NOMO-1 treated with DMSO at 0.1 percent for 48 hours (cell line): ENCODE data around the gene DSCAML1.

ENCODE experiments used
- DNase-seq: peaks from one replicate; lab custom pipeline; 2025; ENCODE audit not compliant: unreplicated experiment; lab: John Stamatoyannopoulos, UW

The DSCAML1 gene

DNA sequence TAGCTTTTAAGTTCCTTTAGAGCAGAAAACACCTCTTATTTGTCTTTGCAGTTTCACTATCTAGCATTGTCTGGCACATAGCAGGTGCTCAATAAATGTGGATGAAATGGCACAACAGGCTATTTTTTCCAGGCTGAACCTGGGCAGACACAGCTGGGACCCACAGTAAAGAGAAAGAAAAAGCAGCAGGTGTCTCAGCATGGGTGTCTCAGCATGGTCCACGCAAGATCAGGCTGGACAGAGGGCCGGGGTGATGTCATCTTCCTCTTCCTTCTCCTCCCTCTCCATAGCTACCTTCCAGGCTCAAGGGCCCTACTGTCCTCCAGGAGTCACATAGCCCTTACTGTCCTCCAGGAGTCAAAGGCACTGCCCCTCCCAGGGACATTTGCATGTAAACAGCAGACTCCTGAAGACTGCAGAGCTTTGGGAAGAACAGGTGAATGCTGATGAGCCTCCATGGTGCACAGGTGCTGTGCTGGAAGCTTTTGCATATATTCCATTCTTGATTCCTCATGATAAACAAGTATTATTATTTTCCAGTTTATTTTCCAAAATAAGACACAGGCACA is 65.2 kb downstream of the DSCAML1 start:
- DNase-seq = no peak

DNA sequence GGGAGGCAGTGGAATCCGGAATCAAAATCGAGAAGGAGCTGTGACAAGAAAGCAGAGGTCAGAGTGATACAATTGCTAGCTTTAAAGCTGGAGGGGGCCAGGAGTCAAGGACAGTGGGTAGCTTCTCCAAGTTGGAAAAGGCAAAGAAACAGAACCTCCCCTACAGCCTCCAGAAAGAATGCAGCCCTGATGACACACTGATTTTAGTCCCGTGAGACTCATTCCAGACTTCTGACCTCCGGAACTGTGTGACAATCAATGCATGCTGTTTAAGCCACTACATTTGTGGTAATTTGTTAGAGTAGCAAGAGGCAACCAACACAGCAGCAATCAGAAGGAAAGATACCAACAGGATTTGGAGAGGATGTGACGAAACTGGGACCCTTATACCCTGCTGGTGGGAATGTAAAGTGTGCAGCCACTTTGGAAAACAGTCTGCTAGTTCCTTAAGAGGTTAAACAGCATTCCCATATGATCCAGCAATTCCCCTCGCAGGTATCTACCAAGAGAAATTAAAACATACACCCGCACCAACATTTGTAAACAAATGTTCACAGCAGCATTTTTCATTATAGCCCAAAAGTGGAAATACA is 66.7 kb downstream of the DSCAML1 start:
- no peak for DNase-seq

DNA sequence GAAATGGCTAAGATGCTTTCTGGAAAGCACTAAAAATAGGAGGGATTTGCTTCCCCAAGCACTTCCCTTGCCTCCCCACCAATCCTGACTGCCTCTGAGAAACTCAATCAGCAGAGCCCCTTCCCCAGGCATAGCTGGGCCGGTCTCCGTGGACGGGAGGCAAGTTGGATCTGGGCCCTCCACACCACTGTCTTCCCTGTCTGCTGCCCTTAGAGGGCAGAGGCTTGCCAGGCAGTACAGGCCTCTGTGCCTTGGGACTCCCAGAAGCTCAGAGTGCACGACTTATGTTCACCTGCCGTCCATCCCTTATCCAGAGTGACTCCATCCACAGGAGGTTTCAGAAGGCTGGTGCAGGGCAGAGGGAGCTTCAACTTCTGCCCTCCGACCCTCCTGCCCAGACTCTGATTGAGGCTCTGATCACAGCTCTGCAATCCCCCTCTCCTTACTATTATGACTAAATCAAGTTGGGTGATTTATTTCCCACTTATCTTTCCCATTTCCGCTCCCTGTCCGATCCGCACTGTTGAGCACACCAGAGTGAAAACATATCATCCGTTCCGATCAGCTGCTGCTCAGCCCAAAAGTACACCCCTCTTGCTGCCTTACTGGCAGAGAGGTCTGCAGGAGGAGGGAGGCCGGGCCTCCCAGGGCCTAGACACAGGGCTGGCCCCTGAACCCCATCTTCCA is 71.8 kb downstream of the DSCAML1 start:
- no peak for DNase-seq

DNA sequence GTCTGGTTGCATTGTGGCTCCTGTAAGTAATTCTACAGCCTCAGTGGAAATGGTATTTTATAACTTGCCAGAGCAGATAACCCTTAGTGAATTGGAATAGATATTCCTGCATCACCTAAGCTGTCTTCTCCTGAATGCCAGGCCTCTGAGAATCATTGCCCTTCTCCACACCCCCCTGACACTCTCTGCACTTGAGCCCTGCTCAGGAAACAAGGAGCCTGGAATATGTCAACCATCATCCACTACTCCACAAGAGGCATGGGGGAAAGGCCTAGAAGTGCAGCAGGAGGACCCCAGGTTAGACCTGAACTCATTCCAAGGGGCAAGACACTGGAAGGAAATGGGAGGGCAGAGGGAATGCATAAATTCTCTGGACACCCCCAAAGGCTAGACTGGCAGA is 72.4 kb downstream of the DSCAML1 start:
- DNase-seq = no peak

DNA sequence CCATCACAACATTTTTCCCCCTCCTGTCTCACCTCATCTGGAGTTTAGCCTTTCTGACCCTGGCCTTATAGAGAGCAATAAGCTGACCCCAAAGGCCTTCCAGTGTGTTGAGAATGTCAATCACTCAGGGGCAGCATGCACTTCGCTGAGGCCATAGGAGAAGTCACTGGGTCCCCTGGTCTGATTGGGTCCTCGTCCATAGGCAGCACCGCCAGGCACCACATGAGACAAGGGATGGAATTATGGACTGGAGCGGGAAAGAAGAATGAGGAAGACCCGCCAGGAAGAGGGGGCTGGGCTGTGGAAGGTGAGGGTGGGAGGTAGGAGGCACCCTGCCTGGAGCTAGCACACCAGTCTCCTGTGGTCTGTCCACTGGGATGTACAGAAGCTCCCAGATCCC is 72.9 kb downstream of the DSCAML1 start:
- no peak for DNase-seq

DNA sequence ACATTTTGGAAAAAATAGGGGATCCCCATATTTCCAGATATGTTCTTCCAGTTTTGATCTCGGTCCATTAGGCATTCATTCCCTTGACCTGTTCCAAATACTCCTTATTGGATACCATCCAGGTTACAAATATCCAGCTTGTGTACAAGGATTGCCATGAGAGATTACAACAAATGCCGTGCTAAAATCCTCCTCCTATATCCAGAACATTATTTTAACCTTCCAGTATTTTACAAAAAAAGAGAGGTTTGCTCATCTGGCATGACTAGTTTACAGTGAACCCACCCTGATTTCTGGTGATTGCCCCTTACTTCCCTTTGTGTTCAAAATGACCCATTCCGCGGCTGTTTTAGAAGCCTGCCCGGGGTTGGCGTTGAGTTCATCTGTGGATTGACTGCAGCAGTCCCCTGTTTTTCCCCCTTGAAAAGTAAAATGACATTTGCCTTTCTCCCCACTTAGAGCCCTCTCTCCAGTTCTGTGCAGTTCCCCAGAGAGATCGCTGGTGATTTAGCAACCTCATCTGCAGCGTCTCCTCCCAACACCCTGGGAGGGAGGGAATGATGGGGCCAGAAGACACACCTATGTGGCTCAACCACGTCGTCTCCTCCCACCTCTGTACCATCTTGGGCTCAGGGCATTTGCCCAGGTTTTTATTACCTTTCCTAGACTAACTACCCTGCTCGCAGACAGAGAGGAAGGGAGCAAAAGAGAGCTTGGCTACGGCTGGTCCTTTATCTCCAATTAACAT is 73.6 kb downstream of the DSCAML1 start:
- no peak for DNase-seq

DNA sequence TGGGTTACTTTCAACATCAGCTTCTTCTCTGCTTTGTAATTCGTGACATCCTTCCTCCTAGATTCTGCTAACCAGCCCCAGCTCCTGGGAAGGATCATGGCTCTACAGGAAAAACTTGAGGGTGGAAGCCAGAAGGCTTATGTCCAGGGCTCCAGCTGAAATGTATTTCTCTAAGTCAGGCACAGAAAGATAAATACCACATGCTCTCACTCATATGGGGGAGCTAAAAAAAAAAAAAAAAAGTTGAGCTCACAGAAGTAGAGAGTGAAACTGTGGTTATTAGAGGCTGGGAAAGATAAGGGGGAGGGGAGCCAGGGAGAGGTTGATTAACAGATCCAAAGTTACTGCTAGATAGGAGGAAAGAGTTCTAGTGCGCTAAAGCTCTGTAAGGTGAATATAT is 74.9 kb downstream of the DSCAML1 start:
- DNase-seq = no peak

DNA sequence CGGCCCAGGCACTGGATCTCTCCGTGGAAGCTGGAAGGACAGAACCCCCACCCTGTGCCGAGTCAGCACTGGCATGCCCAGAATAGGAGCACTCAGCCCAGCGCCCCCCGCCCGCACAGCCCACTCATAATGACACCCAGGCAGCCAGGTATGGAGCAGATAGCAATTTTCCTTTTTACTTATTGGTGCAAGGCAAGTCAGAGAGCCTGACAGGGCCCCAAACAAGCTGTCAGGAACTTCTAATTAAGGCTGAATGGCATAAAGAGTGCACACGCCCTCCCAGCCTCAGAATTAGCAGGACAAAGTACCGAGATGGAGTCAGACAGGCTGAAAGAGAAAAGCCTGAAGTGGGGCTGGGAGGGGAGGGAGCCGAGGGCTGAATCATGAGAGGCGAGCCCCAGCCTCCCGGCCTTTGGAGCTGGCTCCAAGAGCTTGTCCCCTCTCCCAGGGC is 76.9 kb downstream of the DSCAML1 start:
- DNase-seq = no peak

DNA sequence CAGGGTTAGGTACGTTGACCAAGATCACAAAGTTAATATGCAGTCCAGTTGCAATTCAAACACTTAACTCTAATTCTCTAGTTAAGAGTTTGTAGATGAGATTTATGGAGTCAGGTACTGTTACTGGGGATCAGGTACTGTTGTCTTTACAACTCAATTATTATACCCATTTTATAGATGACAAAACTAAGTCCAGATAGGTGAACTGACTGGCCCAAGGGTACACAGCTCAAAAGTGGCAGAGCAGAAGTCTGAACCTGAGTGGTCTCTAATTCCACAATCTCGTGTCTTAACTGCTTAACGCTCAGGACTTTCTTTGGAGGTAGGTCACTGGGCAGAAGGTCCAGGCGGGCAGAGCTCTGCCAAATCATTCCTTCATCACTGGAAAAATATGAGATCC is 77.5 kb downstream of the DSCAML1 start:
- DNase-seq = no peak

DNA sequence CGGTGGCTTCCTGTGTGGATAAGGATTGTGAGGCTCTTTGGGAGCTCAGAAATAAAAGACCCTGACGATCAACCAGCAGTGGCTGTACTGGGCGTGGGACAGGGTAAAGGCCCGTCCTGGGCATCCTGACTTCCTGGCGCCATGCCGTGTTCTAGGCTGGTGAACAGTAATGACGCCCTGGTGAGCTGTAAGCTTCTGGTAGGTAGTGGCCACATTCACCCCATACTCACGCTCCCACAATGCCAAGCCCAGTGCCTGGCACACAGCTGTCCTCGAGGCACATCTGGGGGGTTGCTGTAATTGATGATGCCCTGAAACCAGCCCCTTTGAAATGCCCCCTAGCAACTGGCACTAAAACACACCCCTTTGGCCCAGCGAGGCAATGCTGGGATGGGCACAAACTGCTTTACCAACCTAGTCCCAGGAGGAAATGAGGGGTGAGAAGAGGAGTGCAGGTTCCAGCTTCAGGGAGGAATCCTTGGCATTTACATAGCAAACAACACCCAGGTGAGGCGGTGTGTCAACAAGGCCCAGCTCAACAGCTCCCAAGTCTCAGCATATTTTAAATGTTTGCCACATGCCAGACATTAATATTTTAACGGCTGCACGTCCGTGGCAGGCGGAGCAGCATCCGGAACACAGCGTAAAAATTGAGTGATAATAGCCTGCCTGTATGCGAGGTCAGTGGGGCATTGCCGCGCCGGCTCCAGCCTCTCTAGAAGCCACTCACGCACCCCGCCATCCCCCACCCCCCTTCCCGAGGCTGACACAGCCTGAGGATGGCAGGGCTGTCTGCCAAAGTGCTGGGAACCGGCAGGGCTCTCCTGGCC is 79.3 kb downstream of the DSCAML1 start:
- no peak for DNase-seq

DNA sequence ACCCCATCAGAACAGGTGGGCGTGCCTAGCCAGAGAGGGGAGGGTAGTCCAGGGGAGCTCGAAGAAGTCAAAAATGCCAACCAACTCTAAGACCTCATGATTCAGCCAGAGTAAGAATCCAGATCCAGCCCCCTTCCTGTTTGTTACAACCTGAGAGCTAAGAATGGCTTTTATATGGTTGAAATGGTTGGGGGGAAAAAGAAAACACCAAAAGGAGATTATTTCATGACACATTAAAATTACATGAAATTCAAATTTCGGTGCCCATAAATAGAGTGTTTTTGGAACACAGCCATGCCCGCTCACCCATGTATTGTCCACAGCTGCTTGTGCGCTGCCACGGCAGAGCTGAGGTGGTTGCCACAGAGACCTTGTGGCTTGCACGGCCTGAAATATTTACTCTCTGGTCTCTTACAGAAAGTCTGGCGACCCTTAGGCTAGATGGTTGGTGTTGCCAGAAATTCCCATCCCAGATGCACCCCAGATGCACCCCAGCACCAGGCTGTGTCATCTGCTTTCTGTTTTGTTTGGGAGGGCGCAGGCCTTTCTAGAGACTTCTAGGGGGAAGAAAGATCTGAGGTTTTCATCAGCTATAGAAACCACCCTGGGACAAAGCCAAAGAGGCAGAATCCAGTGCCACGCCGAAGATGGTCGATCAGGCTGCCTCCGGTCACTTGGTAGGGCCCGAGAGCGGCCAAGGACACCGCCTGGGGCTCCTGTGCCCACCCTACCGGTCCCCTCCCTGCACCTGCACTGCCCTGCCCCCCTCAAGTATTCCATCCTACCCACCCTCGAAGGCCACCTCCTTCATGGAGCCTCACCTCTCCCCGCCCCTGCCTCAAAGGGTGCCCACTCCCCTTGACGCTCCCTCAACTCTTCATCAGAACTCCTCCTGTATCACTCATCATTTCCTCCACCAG is 80.2 kb downstream of the DSCAML1 start:
- DNase-seq = no peak

DNA sequence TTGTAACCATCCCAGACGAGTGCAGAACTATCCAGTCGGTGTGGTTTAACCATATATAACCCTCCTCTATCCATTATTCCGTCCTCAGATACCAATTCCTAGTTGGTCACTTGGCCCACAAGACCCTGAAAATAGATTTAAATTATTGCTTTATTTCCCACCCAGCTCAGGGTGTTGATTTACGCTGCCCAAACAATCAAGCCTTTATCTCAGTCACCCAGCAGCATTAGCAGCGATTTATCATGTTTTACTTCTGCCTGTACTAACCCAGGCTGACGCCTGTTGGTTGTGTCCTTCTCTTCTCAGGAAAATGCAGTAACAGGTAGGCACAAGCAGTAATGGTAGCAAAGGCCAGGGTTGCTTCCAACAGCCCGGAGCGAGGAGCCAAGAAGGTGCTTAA is 81.2 kb downstream of the DSCAML1 start:
- no peak for DNase-seq

DNA sequence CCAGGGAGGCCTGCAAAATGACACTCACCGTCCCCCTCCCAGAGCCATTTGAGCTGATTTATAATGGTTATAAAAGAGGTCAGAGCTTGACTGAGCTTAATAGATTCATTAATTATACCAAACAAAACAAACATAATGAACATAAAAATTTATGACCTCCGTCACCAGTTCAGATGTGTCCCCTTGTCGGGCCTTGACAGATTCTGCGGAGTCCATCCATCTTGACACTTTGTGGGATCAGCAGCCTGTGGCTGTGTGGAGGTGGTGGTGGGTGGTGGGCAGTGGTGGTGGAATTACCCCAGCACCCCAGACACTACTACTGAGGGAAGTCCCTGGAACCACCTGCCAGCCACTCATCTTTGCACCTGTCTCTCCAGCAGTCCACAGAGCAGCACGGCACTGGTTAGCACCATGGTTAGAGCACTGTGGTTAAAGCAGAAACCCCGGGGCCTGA is 83.5 kb downstream of the DSCAML1 start:
- no peak for DNase-seq

DNA sequence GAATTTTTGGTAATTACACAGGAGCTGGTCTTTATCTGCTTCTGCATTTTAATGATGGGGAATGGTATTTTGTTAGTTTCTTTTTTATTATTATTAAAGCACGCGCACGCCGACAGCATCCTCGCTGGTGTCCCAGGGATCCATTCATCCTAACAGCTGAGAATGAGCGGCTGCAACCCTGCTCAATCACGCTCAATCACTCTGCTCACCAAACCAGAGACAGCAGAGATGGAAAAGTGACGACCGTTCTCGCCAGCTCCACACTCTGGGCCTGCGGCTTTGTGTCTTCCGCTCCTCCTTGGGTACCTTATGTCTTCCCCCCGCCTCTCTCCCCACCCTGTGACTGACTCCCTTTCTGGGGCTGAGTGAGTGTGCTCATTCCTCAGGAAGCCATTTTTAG is 84.5 kb downstream of the DSCAML1 start:
- DNase-seq = no peak

DNA sequence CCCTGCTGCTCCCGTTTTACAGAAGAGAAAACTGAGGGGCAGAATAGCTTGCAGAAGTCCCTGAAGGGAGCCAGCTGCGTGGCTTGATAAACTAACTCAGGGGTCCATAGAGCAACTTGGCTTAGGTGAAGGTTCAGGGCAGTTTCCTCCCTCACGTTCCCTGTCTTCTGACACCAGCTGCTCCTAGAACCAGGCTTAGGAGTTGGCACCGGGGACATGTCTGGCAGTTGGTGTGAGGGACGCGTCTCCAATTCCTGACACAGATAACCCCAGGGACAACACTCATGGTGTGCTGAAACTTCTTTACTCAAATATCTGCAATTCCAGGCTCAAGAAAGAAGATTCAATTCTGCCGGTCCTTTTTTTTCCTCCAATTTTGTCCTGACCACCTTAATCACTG is 85.7 kb downstream of the DSCAML1 start:
- no peak for DNase-seq

DNA sequence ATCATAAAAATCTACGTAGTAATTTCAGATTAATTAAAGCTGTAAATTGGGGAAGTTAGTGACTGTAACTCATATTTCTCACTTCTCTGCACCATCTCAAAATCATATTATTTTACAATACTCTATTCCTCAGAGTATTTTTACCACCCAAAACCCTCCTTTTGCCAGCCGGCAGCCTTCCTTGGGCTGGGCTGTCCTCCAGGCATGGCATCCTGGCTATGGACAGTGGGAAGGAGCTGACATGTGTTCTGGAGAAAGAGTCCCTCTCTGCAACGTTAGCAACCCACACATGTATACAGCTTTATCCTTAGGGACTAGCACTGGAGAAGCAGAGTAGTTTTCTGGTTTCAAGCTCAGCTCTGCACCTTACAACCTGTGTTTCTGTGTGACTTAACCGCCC is 86.8 kb downstream of the DSCAML1 start:
- no peak for DNase-seq

DNA sequence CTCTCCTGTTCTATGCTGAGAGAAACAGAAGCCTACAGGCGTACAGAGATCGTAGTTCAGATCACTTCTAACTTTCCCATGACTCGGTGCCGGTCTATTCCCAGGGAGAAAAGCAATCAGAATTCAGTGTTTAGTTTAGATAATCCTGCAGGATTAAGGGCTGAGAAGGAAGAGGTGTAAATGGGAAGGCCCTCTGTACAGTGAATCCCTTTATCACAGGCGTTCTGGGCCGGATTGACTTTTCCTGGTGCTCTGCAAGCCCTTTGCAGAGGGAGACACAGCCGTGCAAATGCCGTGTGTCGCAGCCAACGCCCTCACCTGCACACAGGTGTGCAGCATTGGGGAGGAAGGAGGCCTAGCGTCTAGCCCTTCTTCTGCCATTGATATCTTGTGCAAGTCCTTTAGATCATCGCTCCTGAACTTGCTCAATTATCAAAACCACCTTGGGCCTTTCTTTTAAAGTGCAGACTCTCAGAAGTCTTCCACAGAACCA is 90.6 kb downstream of the DSCAML1 start:
- no peak for DNase-seq

DNA sequence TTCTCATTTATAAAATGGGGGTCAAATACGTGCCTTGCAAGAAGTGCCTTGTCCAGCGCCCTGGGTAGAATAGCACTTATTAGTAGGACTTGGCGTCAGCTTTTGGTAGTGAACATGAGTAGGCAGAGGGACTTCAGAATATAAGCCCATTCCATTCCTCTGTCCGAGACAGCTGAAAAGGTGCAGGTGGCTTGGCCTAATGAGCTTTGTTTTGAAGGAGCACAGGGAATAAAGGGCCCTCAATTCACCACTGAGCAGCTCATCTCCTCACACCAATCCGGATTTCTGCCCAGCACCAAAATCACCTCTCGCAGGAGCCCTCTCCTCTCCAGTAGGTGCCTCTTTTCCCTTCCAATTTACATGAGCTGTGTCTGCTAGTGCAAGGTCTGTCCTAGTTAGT is 91.2 kb downstream of the DSCAML1 start:
- no peak for DNase-seq

DNA sequence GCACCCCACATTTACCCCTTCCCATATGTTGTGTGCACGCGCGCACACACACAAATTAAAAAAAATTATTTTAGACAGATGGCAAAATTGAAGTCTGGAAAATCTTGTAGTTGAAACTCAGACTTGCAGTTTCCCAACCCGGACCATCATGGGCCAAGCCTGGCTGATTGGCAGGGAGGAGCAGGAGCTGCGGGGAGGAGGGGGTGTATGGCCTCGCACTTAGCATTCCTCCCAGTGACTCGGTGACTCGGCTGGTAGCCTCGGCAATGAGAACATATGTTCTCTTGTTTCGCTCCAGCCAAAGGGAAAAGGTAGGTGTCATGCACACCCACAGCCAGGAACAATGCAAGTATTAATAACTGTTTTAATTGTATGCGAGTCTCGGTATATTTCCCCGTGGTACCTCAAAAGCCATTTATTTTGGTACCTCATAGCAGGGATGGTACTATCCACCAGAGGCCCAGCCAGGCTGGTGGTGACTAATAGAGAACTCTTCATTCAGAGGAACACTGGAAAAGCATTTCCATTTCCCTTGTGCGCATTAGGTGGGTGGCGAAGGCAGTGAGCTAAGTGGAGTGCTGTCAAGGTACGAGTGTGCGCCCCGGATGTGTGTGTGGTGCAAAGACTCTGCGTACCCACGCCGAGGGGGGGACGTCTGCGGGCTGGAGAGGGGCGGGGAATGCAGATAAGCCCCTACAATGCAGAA is 92.5 kb downstream of the DSCAML1 start:
- DNase-seq = no peak
